GM18870 (cell line): ENCODE measurements around the gene CA7.

Experiments
- ATAC-seq: cut with Tn5 transposase; IDR thresholded peaks from one replicate; pipeline ENCODE4 v1.9.1; 2021; ENCODE audit warnings: moderate library complexity; ENCODE audit not compliant: unreplicated experiment

Gene CA7

DNA sequence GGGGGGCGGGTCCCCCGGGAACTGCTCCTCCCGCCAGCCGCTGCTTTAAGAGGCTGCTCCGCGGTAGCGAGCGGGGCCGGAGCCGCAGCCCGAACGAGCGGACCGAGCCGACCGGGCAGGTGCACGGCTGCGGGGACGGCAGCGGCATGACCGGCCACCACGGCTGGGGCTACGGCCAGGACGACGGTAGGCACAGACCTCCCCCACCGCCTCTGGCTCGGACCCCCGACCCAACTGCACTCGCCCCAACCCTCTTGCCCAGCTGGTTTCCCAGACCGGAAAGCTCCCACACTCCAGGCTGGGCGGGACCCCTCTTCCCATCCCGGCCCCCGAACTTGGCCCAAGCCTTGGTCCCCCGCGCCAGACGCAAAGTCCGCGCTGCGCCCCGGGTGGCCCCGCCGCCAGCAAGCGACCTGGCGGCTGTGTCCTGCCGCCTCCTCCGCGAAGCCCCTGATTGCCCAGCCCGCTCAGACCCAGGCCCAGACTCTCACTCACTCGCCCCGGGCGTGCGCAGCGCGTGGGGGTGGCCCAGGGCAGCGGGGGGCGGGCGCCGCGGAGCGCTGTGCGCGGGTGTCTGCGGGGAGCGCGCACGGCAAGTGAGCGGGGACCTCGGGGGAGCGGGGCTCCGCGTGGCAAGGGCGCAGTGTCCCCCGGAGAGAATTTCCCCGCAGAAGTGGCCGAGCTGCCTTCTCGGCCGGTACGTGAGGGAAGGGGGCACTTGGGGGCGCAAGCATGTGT, at the start of gene CA7:
CA7 (plus strand) TSS at position 73 of the 738 bp plus-strand sequence; CDS start at position 147, 74 bp downstream.
- no peak for ATAC-seq

DNA sequence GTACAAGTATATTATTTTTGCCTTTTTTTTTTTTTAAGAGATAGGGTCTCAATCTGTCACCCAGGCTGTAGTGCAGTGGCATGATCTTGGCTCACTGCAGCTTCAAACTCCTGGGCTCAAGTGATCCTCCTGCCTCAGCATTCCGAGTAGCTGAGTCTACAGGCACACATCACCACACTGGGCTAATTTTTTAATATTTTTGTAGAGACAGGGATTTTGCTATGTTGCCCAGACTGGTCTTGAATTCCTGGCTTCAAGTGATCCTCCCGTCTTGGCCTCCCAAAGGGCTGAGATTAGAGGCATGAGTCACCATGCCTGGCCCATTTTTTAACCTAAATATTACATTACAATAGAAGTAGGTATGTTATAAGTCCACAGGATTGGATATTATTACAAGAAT, 46.1 kb upstream of the CA7 start:
- no peak for ATAC-seq

DNA sequence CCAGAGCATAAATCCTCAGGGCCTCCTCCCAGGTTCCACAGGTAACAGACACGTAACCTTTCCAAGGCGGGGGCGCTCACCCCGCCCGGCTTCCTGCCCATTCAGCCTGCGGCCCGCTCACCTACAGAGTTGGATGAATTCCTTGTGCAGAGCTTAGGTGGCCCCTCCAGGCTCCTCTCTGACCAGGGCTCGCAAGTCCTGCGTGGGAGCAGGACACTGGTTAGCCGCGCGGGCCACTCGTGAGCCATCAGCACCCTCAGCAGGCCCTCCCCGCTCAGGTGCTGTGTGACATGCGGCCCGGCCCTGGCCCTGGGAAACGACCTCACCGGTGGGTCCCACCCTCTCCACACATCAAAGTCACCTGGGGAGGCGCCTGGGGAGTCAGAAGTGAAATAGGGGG, 43.4 kb upstream of the CA7 start:
- ATAC-seq: no peak

DNA sequence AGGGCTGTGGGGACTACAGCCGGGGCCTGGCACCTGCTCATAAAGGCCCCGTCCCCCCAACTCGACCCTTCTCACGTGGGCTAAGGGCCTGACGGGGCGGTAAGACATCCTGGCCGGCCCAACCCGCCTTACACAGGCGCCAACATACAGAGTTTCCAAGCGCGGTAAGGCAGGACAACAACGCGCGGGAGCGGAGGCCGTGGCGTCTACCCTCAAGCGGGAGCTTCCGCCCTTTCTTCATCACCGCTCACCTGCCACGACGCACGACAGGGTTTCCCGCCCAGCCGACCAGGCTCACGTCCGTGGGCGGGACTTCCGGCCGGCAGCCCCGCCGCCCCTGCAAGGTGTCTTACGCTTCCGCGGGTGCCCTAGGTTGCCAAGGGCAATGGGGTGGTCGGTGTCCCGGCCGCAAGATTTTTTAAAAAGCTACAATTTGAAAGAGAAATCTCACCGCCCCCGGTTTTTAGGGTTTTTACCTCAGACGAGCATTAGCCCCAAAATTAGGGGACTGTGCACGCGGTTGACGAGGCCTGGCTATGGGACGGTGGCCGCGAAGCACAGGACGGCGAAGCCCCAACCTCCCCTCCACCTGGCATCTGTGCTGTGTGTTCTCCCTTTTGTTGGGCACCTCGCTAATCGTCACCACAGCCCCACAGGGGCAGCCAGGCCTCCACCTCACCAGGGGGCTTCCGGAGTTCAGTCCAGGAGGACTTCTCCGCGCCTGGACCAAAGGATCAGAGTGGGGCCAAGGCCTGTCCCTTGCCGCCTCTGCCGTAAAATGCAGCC, 42.7 kb upstream of the CA7 start, which contains the start of gene TERB1:
TERB1 (minus strand) TSS at position 265 of the 786 bp plus-strand sequence. CDS start 4,786 bp downstream, outside the sequence.
- no peak for ATAC-seq

DNA sequence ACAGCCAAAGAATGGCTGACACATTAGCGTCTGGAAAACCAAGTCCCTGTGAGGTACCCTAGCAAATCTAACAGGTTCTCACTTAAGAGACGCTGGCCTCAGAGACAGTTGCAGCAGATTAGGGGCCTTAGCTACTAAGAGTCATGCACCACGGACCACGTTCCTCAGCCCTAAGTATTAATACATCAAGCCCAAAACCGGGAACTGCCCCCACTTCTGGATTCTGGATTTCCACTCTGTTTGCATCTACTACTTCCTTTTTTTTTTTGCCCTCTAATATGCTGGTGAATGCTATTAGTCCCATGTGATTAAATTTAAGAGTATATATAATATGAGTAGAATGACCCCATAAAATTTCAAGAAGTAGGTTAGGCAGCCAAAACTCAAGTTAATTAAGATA, 42.1 kb upstream of the CA7 start:
- no peak for ATAC-seq

- ATAC-seq: no peak
Observed at GRCh38 chr16:66809765-66810164, 34.4 kb upstream of the CA7 start.

DNA sequence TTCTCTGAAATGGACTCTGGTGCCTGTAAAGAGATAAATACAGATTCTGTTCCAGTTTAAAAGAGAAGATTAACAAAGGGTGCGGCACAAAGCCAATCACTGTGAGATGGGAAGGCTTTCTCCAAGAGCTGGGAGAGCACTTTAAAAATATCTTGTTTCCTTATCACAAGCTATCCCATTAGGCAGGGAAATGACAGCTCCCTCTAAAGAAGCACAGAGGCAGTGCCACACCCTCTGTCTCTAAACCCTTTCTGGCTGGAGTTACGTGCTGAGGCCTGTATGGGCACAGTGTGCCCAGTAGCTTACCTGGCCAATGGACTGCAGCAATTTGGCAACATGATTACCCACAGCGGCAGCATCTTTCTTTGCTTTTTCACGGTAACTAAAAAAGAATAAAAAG, 33.8 kb upstream of the CA7 start:
- no peak for ATAC-seq

- ATAC-seq: no peak
Observed at GRCh38 chr16:66811043-66811442, 33.2 kb upstream of the CA7 start.

GRCh38 chr16:66814734-66815133, 29.5 kb upstream of the CA7 start:
- no peak for ATAC-seq

DNA sequence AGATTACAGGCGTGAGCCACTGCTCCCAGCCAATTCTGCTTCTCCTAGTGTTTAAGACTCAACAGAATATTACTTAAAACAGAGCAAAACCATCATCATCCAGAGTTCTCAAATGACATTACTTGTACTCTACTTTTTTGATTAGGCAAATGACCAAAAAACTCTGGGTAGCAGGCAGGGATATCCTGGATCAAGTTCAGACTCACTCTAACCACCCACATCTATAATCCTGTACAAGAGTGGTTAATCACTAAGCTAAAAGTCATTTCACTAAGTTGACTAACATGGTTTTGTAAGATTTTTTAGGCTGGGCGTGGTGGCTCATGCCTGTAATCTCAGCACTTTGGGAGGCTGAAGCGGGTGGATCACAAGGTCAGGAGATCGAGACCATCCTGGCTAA, 20.2 kb upstream of the CA7 start:
- ATAC-seq: no peak

DNA sequence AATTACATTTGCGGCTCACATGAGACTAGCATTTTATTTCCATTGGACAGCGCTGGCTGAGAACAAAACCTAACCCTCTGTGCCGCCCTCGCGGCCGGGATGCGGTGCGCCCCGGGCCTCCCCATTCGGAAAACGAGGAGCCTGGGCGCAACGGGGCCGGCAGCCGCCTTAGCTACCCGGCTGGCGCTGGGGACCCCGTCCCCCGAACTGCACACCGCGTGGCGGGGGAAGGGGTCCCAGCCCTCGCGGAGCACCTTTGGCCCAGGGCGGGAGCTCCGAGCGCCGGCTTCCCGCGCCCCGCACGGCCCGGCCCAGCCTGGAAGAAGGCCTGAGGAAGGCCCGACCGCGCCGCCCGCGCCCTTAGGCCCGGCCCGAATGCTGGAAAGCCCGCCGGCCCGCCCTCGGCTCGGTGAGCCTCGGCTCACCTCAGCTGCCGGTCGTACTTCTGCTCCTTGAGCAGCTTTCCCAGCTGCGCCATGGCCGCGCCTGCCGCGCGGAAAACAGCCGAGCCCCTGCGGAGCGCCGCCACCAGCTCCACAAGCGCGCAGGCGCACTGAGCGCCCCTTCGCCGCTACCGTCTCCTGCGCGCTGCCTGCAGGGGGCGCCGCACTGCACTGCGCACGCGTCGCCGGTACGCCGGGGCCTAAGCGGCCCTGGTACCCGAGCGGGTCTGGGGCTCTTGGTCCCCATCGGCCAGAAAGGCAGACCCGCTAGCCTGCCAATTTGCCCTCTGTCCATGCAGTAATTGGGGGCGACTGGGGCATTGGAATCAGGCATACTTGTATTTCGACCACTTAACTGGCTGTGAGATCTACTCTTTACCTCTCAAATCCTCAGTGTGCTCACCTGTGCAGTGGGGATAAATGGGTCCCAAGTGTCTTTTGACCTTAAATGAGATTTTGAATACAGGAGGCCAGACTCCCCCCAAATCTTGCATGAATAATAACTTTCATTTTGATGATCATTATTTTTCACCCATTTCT, 13.5 kb upstream of the CA7 start, which contains the start of gene NAE1:
NAE1 (minus strand) TSS at position 555 of the 983 bp plus-strand sequence; CDS start at position 478, 77 bp downstream.
- ATAC-seq: peak; percentile 67

DNA sequence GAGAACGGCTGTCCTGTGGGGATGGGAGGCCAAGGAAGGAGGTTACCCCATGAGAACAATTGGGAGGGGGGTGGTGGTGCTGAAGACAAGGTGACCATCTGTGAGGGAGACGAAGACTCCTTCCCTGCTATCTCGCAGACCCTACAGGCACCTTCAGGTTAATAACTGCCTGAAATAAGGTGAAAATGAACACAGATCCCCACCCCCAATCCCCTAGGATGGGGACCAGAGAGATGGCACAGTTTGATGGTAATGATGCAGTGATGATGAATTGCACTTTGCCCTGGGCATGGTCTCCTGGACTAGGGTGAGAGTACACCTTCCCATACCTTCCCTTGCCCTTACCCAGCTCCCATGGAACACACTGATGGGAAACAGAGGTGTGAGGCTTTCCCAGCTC, 12.0 kb upstream of the CA7 start:
- no peak for ATAC-seq

DNA sequence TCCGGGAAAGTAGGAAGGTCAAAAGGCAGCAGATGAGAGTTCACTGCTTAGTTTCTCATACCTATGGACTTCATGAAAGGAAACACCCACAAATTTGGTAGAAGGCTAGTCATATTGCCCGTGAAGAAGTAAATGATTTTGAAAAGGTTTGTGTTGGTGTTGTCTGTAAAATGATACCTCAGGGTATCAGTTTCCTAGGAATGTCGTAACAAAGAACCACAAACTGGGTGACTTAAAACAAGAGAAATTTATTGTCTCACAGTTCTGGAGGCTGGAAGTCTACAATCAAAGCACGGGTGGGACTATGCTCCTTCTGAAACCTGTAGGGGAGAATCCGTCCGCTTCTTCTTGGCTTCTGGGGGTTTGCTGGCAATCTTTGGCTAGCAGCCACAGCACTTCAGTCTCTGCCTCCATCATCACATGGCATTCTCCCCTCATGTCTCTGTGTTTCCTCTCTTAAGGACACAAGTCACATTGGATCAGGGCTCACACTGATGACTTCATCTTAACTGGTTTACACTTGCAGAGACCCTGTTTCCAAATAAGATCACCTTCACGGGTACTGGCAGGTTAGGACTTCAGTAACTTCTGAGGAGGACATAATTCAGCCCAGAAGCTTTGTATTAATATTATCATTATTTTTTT, 11.4 kb upstream of the CA7 start:
- ATAC-seq: no peak

- ATAC-seq: no peak
Observed at GRCh38 chr16:66834746-66835145, 9.5 kb upstream of the CA7 start.

GRCh38 chr16:66840883-66841282, 3.3 kb upstream of the CA7 start:
- ATAC-seq: no peak

DNA sequence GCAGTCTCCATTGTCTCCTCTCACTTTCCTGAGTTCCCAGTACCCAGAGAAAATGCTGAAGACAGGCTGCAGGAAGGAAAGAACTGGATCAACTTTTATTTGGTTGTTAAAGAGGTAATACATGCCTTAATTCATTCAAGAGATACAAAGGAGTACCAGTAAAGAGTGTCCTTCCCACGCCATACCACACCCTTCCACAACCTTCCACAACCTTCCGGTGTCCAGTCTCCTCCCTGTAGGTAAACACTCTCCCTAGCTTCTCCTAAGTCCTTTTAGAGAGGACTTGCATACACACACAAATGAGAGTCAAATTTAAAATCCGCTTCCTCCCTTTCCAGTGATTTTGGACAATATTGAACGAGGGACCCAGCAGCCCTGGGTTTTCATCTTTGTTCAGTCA, 2.8 kb upstream of the CA7 start:
- no peak for ATAC-seq

GRCh38 chr16:66842765-66843164, 1.4 kb upstream of the CA7 start:
- ATAC-seq: no peak

DNA sequence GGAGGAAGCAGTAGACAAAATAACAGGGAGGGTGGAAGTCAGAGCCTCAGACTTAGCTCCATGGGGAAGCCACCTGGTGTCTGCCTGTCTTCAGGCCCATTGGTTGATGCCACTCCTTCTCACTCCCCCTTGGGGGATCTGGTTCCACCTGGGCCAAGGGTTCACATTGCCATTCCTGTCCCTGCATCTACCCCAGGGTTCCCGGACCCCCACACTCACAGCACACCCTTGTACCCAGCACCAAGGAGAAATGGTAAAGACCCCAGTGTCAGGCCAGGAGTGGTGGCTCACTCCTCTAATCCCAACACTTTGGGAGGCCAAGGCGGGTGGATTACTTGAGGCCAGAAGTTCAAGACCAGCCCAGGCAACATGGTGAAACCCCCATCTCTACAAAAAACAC, 1.0 kb upstream of the CA7 start:
- ATAC-seq: no peak

DNA sequence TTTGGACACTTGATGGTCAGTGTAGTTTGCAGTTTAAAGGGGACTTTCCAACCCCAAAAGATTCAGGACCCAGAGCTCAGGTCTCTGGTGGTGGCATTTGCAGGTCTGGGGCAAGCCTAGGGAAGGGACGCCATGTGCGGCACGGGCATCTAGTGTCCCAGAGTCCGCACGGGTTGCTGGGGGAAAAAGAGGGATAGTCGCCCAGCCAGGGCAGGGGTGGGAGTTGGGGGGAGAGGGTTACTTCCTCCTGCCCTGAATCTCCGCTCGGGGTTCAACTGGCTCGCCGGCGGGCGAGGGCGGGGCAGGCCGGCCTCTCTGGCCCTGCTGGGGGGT, 239 bp upstream of the CA7 start:
- no peak for ATAC-seq

DNA sequence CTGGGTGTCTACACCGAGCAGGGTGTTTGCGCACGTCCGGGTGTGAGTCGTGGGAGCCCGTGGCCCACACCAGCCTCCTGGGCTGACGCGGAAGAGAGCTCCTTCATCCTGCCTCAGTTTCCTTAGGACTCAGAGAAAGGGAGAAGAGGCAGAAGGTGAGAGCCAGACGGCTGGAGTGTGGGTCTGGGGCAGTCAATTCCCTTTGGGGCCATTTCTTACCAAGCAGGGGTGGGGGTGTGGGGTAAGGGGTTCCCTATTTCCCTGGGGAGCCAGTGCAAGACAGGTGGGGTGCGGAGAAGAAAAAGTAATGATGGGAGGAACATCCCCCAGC, 831 bp downstream of the CA7 start:
- no peak for ATAC-seq

- ATAC-seq: no peak
Observed at GRCh38 chr16:66845791-66846221, 1.6 kb downstream of the CA7 start.
